Spleen (tissue), 11 donors: ENCODE data around the gene NAGS. TPM values are rescaled to one million over a fixed set of nuclear protein-coding genes. Genes with fewer than 3 reads are reported as not detected.

Source experiments
- DNase-seq: peaks from one replicate; pipeline ENCODE4 v3.0.0-alpha.2; 2020
- H3K27ac ChIP-seq, 8 donors: fragments of 200-600 bp; sonication (generic) in 7 of 8; 1 replicate in 4 of 8; 2 replicates in 4 of 8; pipeline versions ENCODE4 v1.5.0 to v1.8.0; 2016 to 2021; ENCODE audit warnings: inconsistent platforms in 4 of 8, mild to moderate bottlenecking in 4 of 8, moderate library complexity in 1 of 8
- H3K27me3 ChIP-seq, 7 donors: fragments of 200-600 bp; sonication (generic) in 6 of 7; replicated peaks in 1 of 7; 1 replicate in 4 of 7; 2 replicates in 3 of 7; pipeline versions ENCODE4 v1.5.0 to v1.8.0; 2016 to 2021; ENCODE audit warnings: inconsistent platforms in 3 of 7, mild to moderate bottlenecking in 1 of 7
- H3K36me3 ChIP-seq, 6 donors: fragments of 200-600 bp; sonication (generic) in 5 of 6; 1 replicate in 4 of 6; 2 replicates in 2 of 6; pipeline versions ENCODE4 v1.5.0 to v1.8.0; 2016 to 2021; ENCODE audit warnings: inconsistent platforms in 2 of 6
- H3K4me1 ChIP-seq, 6 donors: fragments of 200-600 bp; sonication (generic) in 5 of 6; 1 replicate in 3 of 6; 2 replicates in 3 of 6; pipeline versions ENCODE4 v1.5.0 to v1.8.0; 2016 to 2021; ENCODE audit warnings: inconsistent platforms in 3 of 6
- H3K4me3 ChIP-seq, 8 donors: fragments of 200-600 bp; sonication (generic) in 7 of 8; 1 replicate in 4 of 8; 2 replicates in 4 of 8; pipeline versions ENCODE4 v1.5.0 to v1.8.0; 2016 to 2021; ENCODE audit warnings: inconsistent platforms in 4 of 8, mild to moderate bottlenecking in 4 of 8, moderate library complexity in 2 of 8
- H3K9me3 ChIP-seq, 8 donors: fragments of 200-600 bp; sonication (generic) in 7 of 8; 1 replicate in 4 of 8; 2 replicates in 4 of 8; pipeline versions ENCODE4 v1.5.0 to v1.8.0; 2016 to 2021; ENCODE audit warnings: inconsistent platforms in 4 of 8
- POLR2A ChIP-seq, 3 donors: fragments of 450-650 bp; IDR thresholded peaks; one replicate each; pipeline ENCODE4 v1.5.1; 2017; ENCODE audit warnings: antibody characterized with exemption in 3 of 3, mild to moderate bottlenecking in 1 of 3
- POLR2AphosphoS5 ChIP-seq, 3 donors: sonication (generic); formaldehyde crosslinking; IDR thresholded peaks; one replicate each; pipeline ENCODE4 v1.5.1; 2017; ENCODE audit warnings: antibody characterized with exemption in 3 of 3
- WGBS, 5 donors: extraction: QIAGEN DNeasy Blood & Tissue Kit in 3 of 5; methylation state at CpG; one replicate each; pipeline versions ENCODE4 v1.1.5 to v1.1.7; 2013 to 2018; 5-methylcytosine and 5-hydroxymethylcytosine counted together
- intact Hi-C: fragments of 100-400 bp; cut with DNase I; formaldehyde crosslinking; loops from one replicate; pipeline ENCODE4 v1.15.0; 2023; ENCODE audit warnings: low total_unique reads
- polyA plus RNA-seq, 3 donors: library from polyadenylated mRNA; stranded (reverse); fragments of 200-250 nt; gene quantifications; one replicate each; pipeline ENCODE4 v1.2.1, GENCODE V29; 2013
- total RNA-seq, 7 donors: library from RNA; depleted of rRNA in 3 of 7; stranded (reverse); fragments of >200 nt in 3 of 7; fragmentation: NEBNext Ultra II Directional in 4 of 7; extraction: Animal tissue kit (Norgen Biotek cat#: 25700) in 4 of 7; gene quantifications; one replicate each; pipeline versions ENCODE4 v1.1.0 to v1.2.1, GENCODE V29; 2016 to 2021
- TF ChIP-seq, protein P1 (sequence below), 11 experiments: fragments of 200-600 bp in 7 of 11; fragments of 450-650 bp in 4 of 11; sonication (generic) in 4 of 11; IDR thresholded peaks in 8 of 11; conservative IDR thresholded peaks in 3 of 11; 1 replicate in 7 of 11; 2 replicates in 4 of 11; pipeline versions ENCODE4 v1.4.0 to v1.8.0; 2016 to 2021; ENCODE audit warnings: antibody characterized with exemption in 11 of 11, inconsistent platforms in 4 of 11, mild to moderate bottlenecking in 1 of 11
- donor health status: healthy with polysubstance abuse.
- donor health status: DM: no; HTN: no; CAD: no; lungs with moderate emphysema.
- donor health status: DM: no; HTN: no; CAD: no.
- donor health status: Bipolar disorder and iron deficiency.
- donor health status: healthy.
- donor health status: DM: no; HTN: no; CAD: no.
- donor health status: DM: yes; HTN: yes; CAD: no.

Gene NAGS
- total and polyA plus RNA-seq, 10 donors: 0.39 to 1.8 (median 0.91) TPM

DNA sequence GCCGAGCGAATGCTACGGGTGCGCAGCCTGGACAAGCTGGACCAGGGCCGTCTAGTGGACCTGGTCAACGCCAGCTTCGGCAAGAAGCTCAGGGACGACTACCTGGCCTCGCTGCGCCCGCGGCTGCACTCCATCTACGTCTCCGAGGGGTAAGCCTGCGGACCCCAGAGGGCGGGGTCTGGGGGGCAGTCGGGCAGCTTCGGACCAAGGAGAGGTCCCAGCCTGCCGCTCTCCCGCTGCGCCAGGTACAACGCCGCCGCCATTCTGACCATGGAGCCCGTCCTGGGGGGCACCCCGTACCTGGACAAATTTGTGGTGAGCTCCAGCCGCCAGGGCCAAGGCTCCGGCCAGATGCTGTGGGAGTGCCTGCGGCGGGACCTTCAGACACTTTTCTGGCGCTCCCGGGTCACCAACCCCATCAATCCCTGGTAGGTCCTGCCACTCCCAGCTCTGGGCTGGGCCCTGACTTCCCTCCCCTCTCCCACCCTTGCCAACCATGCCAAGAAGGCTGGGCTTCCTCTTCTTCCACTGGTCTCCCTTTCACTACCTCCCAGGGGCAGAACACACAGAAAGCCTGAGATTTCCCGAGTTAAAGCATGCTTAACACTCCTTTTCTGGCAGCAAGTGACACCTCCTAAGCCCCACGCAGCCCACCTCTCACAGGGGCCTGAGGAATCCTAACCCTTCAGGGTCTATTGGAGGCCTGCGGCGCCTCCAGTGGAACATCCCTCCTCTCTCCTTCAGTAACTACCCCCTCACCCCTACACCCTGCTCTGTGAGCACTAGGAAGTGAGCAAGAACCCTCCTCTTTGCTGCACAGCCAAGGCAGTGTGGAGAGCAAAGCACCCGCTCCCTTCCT, 3.2 kb downstream of the NAGS start:
- TF ChIP-seq POLR2AphosphoS5 (IDR thresholded peaks at IDR 0.05): peak in 1 of 3 donors; percentile 27
- TF ChIP-seq, protein P1, sequence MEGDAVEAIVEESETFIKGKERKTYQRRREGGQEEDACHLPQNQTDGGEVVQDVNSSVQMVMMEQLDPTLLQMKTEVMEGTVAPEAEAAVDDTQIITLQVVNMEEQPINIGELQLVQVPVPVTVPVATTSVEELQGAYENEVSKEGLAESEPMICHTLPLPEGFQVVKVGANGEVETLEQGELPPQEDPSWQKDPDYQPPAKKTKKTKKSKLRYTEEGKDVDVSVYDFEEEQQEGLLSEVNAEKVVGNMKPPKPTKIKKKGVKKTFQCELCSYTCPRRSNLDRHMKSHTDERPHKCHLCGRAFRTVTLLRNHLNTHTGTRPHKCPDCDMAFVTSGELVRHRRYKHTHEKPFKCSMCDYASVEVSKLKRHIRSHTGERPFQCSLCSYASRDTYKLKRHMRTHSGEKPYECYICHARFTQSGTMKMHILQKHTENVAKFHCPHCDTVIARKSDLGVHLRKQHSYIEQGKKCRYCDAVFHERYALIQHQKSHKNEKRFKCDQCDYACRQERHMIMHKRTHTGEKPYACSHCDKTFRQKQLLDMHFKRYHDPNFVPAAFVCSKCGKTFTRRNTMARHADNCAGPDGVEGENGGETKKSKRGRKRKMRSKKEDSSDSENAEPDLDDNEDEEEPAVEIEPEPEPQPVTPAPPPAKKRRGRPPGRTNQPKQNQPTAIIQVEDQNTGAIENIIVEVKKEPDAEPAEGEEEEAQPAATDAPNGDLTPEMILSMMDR (IDR thresholded peaks at IDR 0.05 in 8 of 11, conservative IDR thresholded peaks at IDR 0.05 in 3 of 11): no peak
- Histone ChIP-seq H3K9me3 (no peaks in the 10 kb centered on the region), H3K4me3 (peak overlapping the region; percentile 53 to 78 (median 63)), H3K4me1 (peaks cover 29 to 50% (median 41%) of the 10 kb centered on the region in 6 donors), H3K36me3 (peaks cover 0 to 32% (median 6%) of the 10 kb centered on the region in 6 donors), H3K27ac (peak overlapping the region in 6 of 8 donors; percentile 34 to 80 (median 70)), H3K27me3 (peaks cover 8 to 55% (median 28%) of the 10 kb centered on the region in 7 donors)
- WGBS, 5 donors: 6 to 15% (median 7%) methylated on average over 19 to 37 of the region's 37 CpGs
- peak; percentile 89 for DNase-seq
- intact Hi-C loops: no loop called here

DNA sequence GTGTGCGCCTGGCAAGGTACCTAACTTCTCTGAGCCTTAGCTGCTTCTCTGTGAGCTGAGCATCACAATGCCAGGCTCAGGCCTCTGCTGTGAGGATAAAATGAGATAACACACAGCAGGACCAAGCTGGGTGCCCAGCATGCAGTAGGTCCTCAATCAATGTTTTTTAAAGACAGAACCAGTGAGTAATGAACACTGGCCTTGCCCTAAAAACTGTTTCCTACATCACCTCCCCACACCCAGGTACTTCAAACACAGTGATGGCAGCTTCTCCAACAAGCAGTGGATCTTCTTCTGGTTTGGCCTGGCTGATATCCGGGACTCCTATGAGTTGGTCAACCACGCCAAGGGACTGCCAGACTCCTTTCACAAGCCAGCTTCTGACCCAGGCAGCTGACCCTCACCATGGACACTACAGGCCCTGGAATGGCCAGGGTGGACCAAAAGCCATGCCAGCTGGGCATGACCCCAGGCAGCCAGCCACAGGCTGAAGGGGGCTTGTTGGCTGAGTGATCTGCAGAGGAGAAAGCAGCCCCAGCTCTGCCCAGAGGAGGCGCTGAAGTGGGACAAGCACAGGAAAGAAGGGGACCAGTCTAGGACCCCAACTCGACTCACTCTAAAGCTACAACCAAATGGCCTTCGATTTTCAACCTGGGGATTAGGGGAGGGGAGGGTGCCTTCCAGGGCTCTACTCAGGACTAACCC, 3.9 kb downstream of the NAGS start:
- H3K4me1 ChIP-seq: peaks cover 29 to 58% (median 43%) of the 10 kb centered on the region in 6 donors
- H3K36me3 ChIP-seq: peaks cover 0 to 40% (median 6%) of the 10 kb centered on the region in 6 donors
- H3K9me3 ChIP-seq: no peaks in the 10 kb centered on the region
- peak overlapping the region in 1 of 8 donors; percentile 74 for H3K27ac ChIP-seq
- H3K27me3 ChIP-seq: peaks cover 8 to 49% (median 28%) of the 10 kb centered on the region in 7 donors
- 64 to 74% (median 70%) methylated on average over 4 to 6 of the region's 6 CpGs for WGBS, 5 donors
- peak overlapping the region in 1 of 8 donors; percentile 76 for H3K4me3 ChIP-seq
- intact Hi-C loops: no loop called here
- no peak for TF ChIP-seq POLR2A (IDR thresholded peaks at IDR 0.05)
- TF ChIP-seq, protein P1 (IDR thresholded peaks at IDR 0.05 in 8 of 11, conservative IDR thresholded peaks at IDR 0.05 in 3 of 11): no peak
- TF ChIP-seq POLR2AphosphoS5 (IDR thresholded peaks at IDR 0.05): no peak
- DNase-seq: no peak

DNA sequence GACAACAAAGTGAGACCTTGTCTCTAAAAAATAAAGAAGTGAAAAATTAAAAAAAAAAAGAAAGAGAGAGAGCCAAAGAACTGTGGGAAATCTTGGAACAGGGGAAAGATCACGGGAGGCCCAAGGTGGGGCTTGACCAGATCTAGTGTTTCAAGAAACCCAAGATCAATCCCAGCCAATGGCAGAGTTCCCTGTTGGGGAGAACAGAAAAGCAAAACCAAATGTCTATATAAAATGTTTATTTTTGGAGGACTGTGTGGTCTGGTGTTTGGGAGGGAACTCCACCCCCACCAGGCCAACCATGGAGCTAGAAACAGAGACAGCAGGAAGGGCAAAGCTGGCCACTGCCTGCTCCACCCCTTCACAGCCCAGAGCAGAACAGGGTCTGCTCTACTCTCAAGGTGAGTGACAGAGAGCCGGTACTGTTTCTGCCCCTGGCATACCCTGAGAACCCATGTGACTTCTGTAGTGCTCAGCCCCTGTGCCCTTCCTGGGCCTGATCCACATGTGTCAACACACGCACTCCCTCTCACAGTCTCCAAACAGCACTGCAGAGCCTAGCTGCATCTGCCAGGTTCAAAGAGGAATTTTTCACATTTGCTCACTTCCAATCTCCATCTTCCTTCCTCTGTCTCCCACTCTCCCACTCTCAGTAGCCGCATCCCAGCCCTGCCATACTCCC, 6.7 kb downstream of the NAGS start:
- no peaks in the 10 kb centered on the region for H3K9me3 ChIP-seq
- TF ChIP-seq POLR2A (IDR thresholded peaks at IDR 0.05): no peak
- no peak for DNase-seq
- H3K4me1 ChIP-seq: peaks cover 24 to 58% (median 43%) of the 10 kb centered on the region in 6 donors
- peaks cover 0 to 43% (median 6%) of the 10 kb centered on the region in 6 donors for H3K36me3 ChIP-seq
- no peak overlapping the region for H3K4me3 ChIP-seq
- WGBS, 5 donors: 64 to 73% (median 67%) methylated on average over 4 of the region's 4 CpGs
- no peak overlapping the region for H3K27ac ChIP-seq
- intact Hi-C loops: no loop called here
- H3K27me3 ChIP-seq: peaks cover 0 to 22% (median 3%) of the 10 kb centered on the region in 7 donors

DNA sequence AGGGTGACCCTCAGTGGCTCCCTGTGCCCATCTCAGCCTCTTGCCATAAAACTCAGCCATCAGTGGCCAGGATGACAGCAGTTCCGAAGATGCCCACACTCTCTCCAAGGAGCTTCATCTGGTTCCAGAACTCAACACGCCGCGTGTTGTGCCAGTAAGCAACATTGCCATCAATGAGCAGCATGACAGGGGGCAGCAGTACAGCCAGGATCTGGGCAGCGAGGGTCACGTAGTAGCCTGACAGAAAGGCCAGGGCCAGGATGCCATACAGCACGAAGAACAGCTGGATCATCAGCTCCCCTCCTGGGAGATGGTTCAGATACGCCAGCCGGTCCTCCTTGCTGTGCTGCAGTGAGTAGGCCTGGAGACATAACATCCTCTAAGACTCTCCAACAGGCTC, 7.5 kb downstream of the NAGS start:
- 88 to 95% (median 94%) methylated on average over 6 to 9 of the region's 9 CpGs for WGBS, 5 donors
- intact Hi-C loops: no loop called here

More for the DNA sequence above, 7.5 kb downstream of the NAGS start:
- Histone ChIP-seq H3K9me3 (no peaks in the 10 kb centered on the region), H3K27me3 (peaks cover 0 to 14% (median 0%) of the 10 kb centered on the region in 7 donors), H3K36me3 (peaks cover 0 to 43% (median 6%) of the 10 kb centered on the region in 6 donors), H3K4me3 (no peak overlapping the region), H3K4me1 (peaks cover 19 to 51% (median 38%) of the 10 kb centered on the region in 6 donors), H3K27ac (no peak overlapping the region)
- no peak for DNase-seq
- TF ChIP-seq POLR2AphosphoS5 (IDR thresholded peaks at IDR 0.05): no peak
- TF ChIP-seq, protein P1 (IDR thresholded peaks at IDR 0.05 in 8 of 11, conservative IDR thresholded peaks at IDR 0.05 in 3 of 11): no peak
- TF ChIP-seq POLR2A (IDR thresholded peaks at IDR 0.05): no peak
